Right lobe of liver (tissue), 6 donors: Measurements from ENCODE around the gene IL23R. TPM values are rescaled to one million over a fixed set of nuclear protein-coding genes. Genes with fewer than 3 reads are reported as not detected.

Source experiments
- ATAC-seq, 4 donors: fragments of 200-7000 bp; cut with Tn5 transposase; one replicate each; pipeline ENCODE4 v1.9.1; 2020; ENCODE audit warnings: mild to moderate bottlenecking in 4 of 4, moderate library complexity in 4 of 4
- DNase-seq, 3 donors: peaks; one replicate each; pipeline ENCODE4 v3.0.0-alpha.2; 2020
- H3K27ac ChIP-seq, 3 donors: fragments of 200-600 bp; one replicate each; pipeline ENCODE4 v1.8.0; 2022
- H3K27me3 ChIP-seq, 2 donors: fragments of 200-600 bp; one replicate each; pipeline ENCODE4 v1.8.0; 2022
- H3K36me3 ChIP-seq, 4 donors: fragments of 200-600 bp; sonication (generic) in 1 of 4; one replicate each; pipeline versions ENCODE4 v1.5.1 to v1.8.0; 2017 to 2022; ENCODE audit warnings: control low read depth in 1 of 4
- H3K4me1 ChIP-seq, 4 donors: fragments of 200-600 bp; sonication (generic) in 1 of 4; one replicate each; pipeline versions ENCODE4 v1.5.1 to v1.8.0; 2017 to 2022; ENCODE audit warnings: control low read depth in 1 of 4
- H3K4me3 ChIP-seq, 3 donors: fragments of 200-600 bp; one replicate each; pipeline ENCODE4 v1.8.0; 2022
- H3K9me3 ChIP-seq, 4 donors: fragments of 200-600 bp; sonication (generic) in 1 of 4; one replicate each; pipeline versions ENCODE4 v1.5.1 to v1.8.0; 2017 to 2022; ENCODE audit warnings: control low read depth in 1 of 4
- CTCF ChIP-seq, 4 donors: fragments of 200-600 bp in 3 of 4; fragments of 450-650 bp in 1 of 4; IDR thresholded peaks; one replicate each; pipeline versions ENCODE4 v1.5.1 to v1.8.0; 2016 to 2022; ENCODE audit warnings: antibody characterized with exemption in 4 of 4, mild to moderate bottlenecking in 2 of 4
- POLR2A ChIP-seq: fragments of 450-650 bp; IDR thresholded peaks from one replicate; pipeline ENCODE4 v1.6.1; 2017; ENCODE audit warnings: antibody characterized with exemption, mild to moderate bottlenecking
- WGBS: methylation state at CpG from one replicate; pipeline ENCODE4 v1.1.6; 2018; ENCODE audit warnings: low coverage, low lambda C conversion rate; ENCODE audit not compliant: insufficient coverage; ENCODE audit errors: missing lambda C conversion rate; 5-methylcytosine and 5-hydroxymethylcytosine counted together
- intact Hi-C, 2 donors: fragments of 100-400 bp; cut with DNase I; formaldehyde crosslinking; loops; one replicate each; pipeline versions ENCODE4 v1.11.2 to v1.14.1; 2022
- total RNA-seq, 6 experiments: library from RNA; depleted of rRNA in 2 of 6; stranded (reverse); fragments of >200 nt in 2 of 6; fragmentation: NEBNext Ultra II Directional in 3 of 6; extraction: Animal tissue kit (Norgen Biotek cat#: 25700) in 3 of 6; gene quantifications; one replicate each; pipeline versions ENCODE4 v1.1.0 to v1.2.4, GENCODE V29; 2016 to 2023
- donor health status: DM: no; HTN: yes; CAD: no.
- donor health status: DM: no; HTN: no; CAD: no.
- donor health status: DM: no; HTN: no; CAD: no.
- donor health status: DM: no; HTN: yes; CAD: no.
- donor health status: DM: no; HTN: yes; CAD: no.

IL23R gene
- total RNA-seq, 6 experiments from 2014 or later = 0.12 TPM; not detected in 5

GRCh38 chr1:67170751-67171573, 4.7 kb downstream of the IL23R start:
- ATAC-seq (no peak), DNase-seq (no peak)
- Histone ChIP-seq H3K9me3 (no peaks in the 10 kb centered on the region), H3K4me3 (no peak overlapping the region), H3K4me1 (peaks cover 0 to 19% (median 4%) of the 10 kb centered on the region in 4 donors), H3K36me3 (no peaks in the 10 kb centered on the region), H3K27ac (no peak overlapping the region), H3K27me3 (no peaks in the 10 kb centered on the region)
- intact Hi-C loops = no loop called here
- TF ChIP-seq CTCF (IDR thresholded peaks at IDR 0.05) = no peak
- 60% methylated on average over 2 of the region's 2 CpGs for WGBS

- TF ChIP-seq POLR2A = no peak
- TF ChIP-seq CTCF (IDR thresholded peaks at IDR 0.05) = no peak
- peaks cover 0 to 19% (median 4%) of the 10 kb centered on the region in 4 donors for H3K4me1 ChIP-seq
- H3K27ac ChIP-seq = no peak overlapping the region
- no peak for DNase-seq
- no peak overlapping the region for H3K4me3 ChIP-seq
- ATAC-seq = no peak
- H3K27me3 ChIP-seq = no peaks in the 10 kb centered on the region
- intact Hi-C loops = no loop called here
- H3K9me3 ChIP-seq = no peaks in the 10 kb centered on the region
- no peaks in the 10 kb centered on the region for H3K36me3 ChIP-seq
- WGBS = 69% methylated on average over 2 of the region's 2 CpGs
Observed at GRCh38 chr1:67171574-67171955, 5.3 kb downstream of the IL23R start.

- ATAC-seq = no peak
- Histone ChIP-seq H3K27ac (no peak overlapping the region), H3K27me3 (no peaks in the 10 kb centered on the region), H3K36me3 (no peaks in the 10 kb centered on the region), H3K4me1 (peaks cover 0 to 19% (median 4%) of the 10 kb centered on the region in 4 donors), H3K9me3 (no peaks in the 10 kb centered on the region), H3K4me3 (no peak overlapping the region)
- DNase-seq = no peak
- TF ChIP-seq CTCF (IDR thresholded peaks at IDR 0.05) (no peak), POLR2A (no peak)
- 22% methylated on average over 1 of the region's 1 CpG for WGBS
- intact Hi-C loops = no loop called here
Observed at GRCh38 chr1:67171978-67172377, 5.7 kb downstream of the IL23R start.

GRCh38 chr1:67173988-67174387, 7.7 kb downstream of the IL23R start:
- no peak for DNase-seq
- ATAC-seq = no peak
- no peak overlapping the region for H3K4me3 ChIP-seq
- H3K36me3 ChIP-seq = no peaks in the 10 kb centered on the region
- TF ChIP-seq POLR2A (no peak), CTCF (IDR thresholded peaks at IDR 0.05) (no peak)
- no peak overlapping the region for H3K27ac ChIP-seq
- intact Hi-C loops = no loop called here
- peaks cover 0 to 13% (median 4%) of the 10 kb centered on the region in 4 donors for H3K4me1 ChIP-seq
- H3K27me3 ChIP-seq = no peaks in the 10 kb centered on the region
- H3K9me3 ChIP-seq = no peaks in the 10 kb centered on the region
